Smooth muscle cell (in vitro differentiated cells): ENCODE results near the gene NEDD4. TPM values are rescaled to one million over a fixed set of nuclear protein-coding genes. Genes with fewer than 3 reads are reported as not detected.
"Not testable (repeated sequence)": the region's sequence is repeated elsewhere in the genome, so short reads cannot be mapped to it uniquely, and the experiment has no call there.

Experiments used
- DNase-seq: peaks from one replicate; lab custom pipeline; 2025; ENCODE audit not compliant: unreplicated experiment; lab: John Stamatoyannopoulos, UW
- H2AFZ ChIP-seq: fragments of 200-600 bp; sonication (generic); 2 replicates; pipeline ENCODE4 v1.6.0; 2016; ENCODE audit warnings: antibody characterized with exemption, low read depth, mild to moderate bottlenecking
- H3F3A ChIP-seq: fragments of 200-600 bp; sonication (generic); 2 replicates; pipeline ENCODE4 v1.6.0; 2017; ENCODE audit warnings: antibody characterized with exemption, low read depth
- H3K27ac ChIP-seq: fragments of 200-600 bp; sonication (generic); 2 replicates; pipeline ENCODE4 v1.5.1; 2016; ENCODE audit warnings: low read depth, mild to moderate bottlenecking
- H3K27me3 ChIP-seq: fragments of 200-600 bp; sonication (generic); 2 replicates; pipeline ENCODE4 v1.6.1; 2016; ENCODE audit warnings: low read depth, mild to moderate bottlenecking
- H3K36me3 ChIP-seq: fragments of 200-600 bp; sonication (generic); 2 replicates; pipeline ENCODE4 v1.5.1; 2016; ENCODE audit warnings: low read depth
- H3K4me1 ChIP-seq: fragments of 200-600 bp; sonication (generic); 2 replicates; pipeline ENCODE4 v1.5.1; 2016; ENCODE audit warnings: low read depth
- H3K4me2 ChIP-seq: fragments of 200-600 bp; sonication (generic); 2 replicates; pipeline ENCODE4 v1.6.0; 2016; ENCODE audit warnings: mild to moderate bottlenecking
- H3K4me3 ChIP-seq: fragments of 200-600 bp; sonication (generic); 2 replicates; pipeline ENCODE4 v1.5.1; 2016; ENCODE audit warnings: mild to moderate bottlenecking
- H3K79me2 ChIP-seq: fragments of 200-600 bp; sonication (generic); 2 replicates; pipeline ENCODE4 v1.6.0; 2016; ENCODE audit warnings: low read depth, mild to moderate bottlenecking
- H3K9ac ChIP-seq: fragments of 200-600 bp; sonication (generic); 2 replicates; pipeline ENCODE4 v1.6.0; 2016; ENCODE audit warnings: low read depth
- H3K9me3 ChIP-seq: fragments of 200-600 bp; sonication (generic); replicated peaks from 2 replicates; pipeline ENCODE4 v1.5.1; 2016; ENCODE audit warnings: low read depth
- H4K20me1 ChIP-seq: fragments of 200-600 bp; sonication (generic); 2 replicates; pipeline ENCODE4 v1.6.0; 2016; ENCODE audit warnings: low read depth
- WGBS: methylation state at CpG from one replicate; pipeline ENCODE4 v1.1.7; 2016; ENCODE audit warnings: low lambda C conversion rate; 5-methylcytosine and 5-hydroxymethylcytosine counted together
- polyA plus RNA-seq: library from polyadenylated mRNA; unstranded; fragments of >200 nt; fragmentation: Nextera tagmentation; extraction: Ambion mirVana; gene quantifications from 2 replicates; pipeline ENCODE4 v1.2.1, GENCODE V29; 2016
- total RNA-seq: library from RNA; depleted of rRNA; stranded (reverse); fragments of >200 nt; gene quantifications from 2 replicates; pipeline ENCODE4 v1.2.3, GENCODE V29; 2014
- TF ChIP-seq, protein P1 (sequence below): fragments of 200-600 bp; sonication (generic); IDR thresholded peaks from 2 replicates; pipeline ENCODE4 v1.5.1; 2017; ENCODE audit warnings: borderline replicate concordance, mild to moderate bottlenecking, antibody characterized with exemption; ENCODE audit not compliant: insufficient read depth, poor library complexity, severe bottlenecking

NEDD4 gene
- total and polyA plus RNA-seq, 2 experiments from 2014 or later: 6.6 to 34.5 TPM

DNA sequence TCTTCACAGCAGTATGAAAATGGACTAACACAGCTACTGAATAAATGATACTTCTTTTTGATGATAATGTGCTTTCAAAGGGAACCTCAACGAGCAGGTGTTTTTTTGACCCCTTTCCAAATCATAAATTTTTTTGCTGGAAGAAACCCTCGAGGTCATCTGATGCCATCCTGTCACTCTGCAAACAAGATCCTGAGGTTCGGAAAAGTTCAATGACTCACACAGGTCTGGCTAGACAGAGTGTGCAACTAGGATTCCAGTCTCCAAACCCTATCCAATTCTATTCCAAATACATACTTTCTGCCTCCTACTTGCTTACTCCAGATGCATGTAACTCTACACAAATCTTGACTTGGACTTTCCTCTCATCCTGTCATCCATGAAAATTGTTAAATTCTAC lies 124.7 kb downstream of the NEDD4 start:
- no peak overlapping the region for H3K27ac ChIP-seq
- TF ChIP-seq, protein P1, sequence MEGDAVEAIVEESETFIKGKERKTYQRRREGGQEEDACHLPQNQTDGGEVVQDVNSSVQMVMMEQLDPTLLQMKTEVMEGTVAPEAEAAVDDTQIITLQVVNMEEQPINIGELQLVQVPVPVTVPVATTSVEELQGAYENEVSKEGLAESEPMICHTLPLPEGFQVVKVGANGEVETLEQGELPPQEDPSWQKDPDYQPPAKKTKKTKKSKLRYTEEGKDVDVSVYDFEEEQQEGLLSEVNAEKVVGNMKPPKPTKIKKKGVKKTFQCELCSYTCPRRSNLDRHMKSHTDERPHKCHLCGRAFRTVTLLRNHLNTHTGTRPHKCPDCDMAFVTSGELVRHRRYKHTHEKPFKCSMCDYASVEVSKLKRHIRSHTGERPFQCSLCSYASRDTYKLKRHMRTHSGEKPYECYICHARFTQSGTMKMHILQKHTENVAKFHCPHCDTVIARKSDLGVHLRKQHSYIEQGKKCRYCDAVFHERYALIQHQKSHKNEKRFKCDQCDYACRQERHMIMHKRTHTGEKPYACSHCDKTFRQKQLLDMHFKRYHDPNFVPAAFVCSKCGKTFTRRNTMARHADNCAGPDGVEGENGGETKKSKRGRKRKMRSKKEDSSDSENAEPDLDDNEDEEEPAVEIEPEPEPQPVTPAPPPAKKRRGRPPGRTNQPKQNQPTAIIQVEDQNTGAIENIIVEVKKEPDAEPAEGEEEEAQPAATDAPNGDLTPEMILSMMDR: no peak
- no peaks in the 10 kb centered on the region for H3F3A ChIP-seq
- H3K79me2 ChIP-seq: no peaks in the 10 kb centered on the region
- no peak overlapping the region for H3K4me3 ChIP-seq
- H3K4me2 ChIP-seq: no peak overlapping the region
- H3K9me3 ChIP-seq: no peaks in the 10 kb centered on the region
- H3K4me1 ChIP-seq: peaks cover 36% of the 10 kb centered on the region
- DNase-seq: no peak
- H3K36me3 ChIP-seq: no peaks in the 10 kb centered on the region
- no peaks in the 10 kb centered on the region for H3K27me3 ChIP-seq
- no peak overlapping the region for H2AFZ ChIP-seq
- no peak overlapping the region for H3K9ac ChIP-seq
- WGBS: 74% methylated on average over 3 of the region's 3 CpGs
- H4K20me1 ChIP-seq: no peaks in the 10 kb centered on the region

DNA sequence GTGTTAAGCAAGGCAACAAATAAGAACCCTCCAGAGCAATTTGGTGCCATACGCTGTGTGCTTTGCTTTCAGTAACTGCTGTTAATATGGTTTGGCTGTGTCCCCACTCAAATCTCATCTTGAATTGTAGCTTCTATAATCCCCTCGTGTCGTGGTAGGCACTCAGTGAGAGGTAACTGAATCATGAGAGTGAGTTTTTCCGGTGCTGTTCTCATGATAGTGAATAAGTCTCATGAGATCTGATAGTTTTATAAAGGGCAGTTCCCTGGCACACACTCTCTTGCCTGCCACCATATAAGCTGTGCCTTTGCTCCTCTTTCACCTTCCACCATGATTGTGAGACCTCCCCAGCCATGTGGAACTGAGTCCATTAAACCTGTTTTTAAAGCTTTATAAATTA lies 125.1 kb downstream of the NEDD4 start:
- not testable (repeated sequence) for H3K27me3 ChIP-seq, H2AFZ ChIP-seq, H3K9ac ChIP-seq, H3K36me3 ChIP-seq, DNase-seq, H3K4me2 ChIP-seq, H4K20me1 ChIP-seq, H3K27ac ChIP-seq, H3K4me3 ChIP-seq, H3F3A ChIP-seq, H3K79me2 ChIP-seq, H3K9me3 ChIP-seq
- peaks cover 31% of the 10 kb centered on the region for H3K4me1 ChIP-seq
- WGBS: 98% methylated on average over 4 of the region's 4 CpGs

GRCh38 chr15:55863911-55864310 lies 129.5 kb downstream of the NEDD4 start:
- Histone ChIP-seq H3K27me3 (no peaks in the 10 kb centered on the region), H4K20me1 (no peaks in the 10 kb centered on the region), H2AFZ (no peak overlapping the region), H3K4me3 (no peak overlapping the region), H3K27ac (no peak overlapping the region), H3K9me3 (no peaks in the 10 kb centered on the region), H3K9ac (no peak overlapping the region), H3K36me3 (no peaks in the 10 kb centered on the region), H3K79me2 (no peaks in the 10 kb centered on the region), H3F3A (no peaks in the 10 kb centered on the region), H3K4me2 (no peak overlapping the region), H3K4me1 (no peaks in the 10 kb centered on the region)
- TF ChIP-seq, protein P1: no peak
- DNase-seq: no peak

- Histone ChIP-seq H3K36me3 (peaks cover 9% of the 10 kb centered on the region), H3F3A (no peaks in the 10 kb centered on the region), H3K9me3 (no peaks in the 10 kb centered on the region), H2AFZ (no peak overlapping the region), H3K4me1 (no peaks in the 10 kb centered on the region), H3K4me3 (no peak overlapping the region), H3K27me3 (no peaks in the 10 kb centered on the region), H3K27ac (no peak overlapping the region), H3K79me2 (no peaks in the 10 kb centered on the region), H3K4me2 (no peak overlapping the region), H4K20me1 (no peaks in the 10 kb centered on the region), H3K9ac (no peak overlapping the region)
- no peak for DNase-seq
- TF ChIP-seq, protein P1: no peak
- 98% methylated on average over 2 of the region's 2 CpGs for WGBS
These were observed 132.3 kb downstream of the NEDD4 start for GRCh38 chr15:55861115-55861514.
